ENCODE measurements around the gene MEX3B.
"Not testable (repeated sequence)": the region's sequence is repeated elsewhere in the genome, so short reads cannot be mapped to it uniquely, and the experiment has no call there.

Gene MEX3B

DNA sequence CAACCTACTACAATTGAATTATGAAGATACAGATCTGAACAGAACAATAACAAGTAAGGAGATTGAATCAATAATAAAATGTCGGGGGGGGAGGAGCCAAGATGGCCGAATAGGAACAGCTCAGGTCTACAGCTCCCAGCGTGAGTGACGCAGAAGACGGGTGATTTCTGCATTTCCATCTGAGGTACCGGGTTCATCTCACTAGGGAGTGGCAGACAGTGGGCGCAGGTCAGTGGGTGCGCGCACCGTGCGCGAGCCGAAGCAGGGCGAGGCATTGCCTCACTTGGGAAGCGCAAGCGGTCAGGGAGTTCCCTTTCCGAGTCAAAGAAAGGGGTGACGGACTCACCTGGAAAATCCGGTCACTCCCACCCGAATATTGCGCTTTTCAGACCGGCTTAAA, 50.7 kb downstream of the MEX3B start:
- not testable (repeated sequence) for DNase-seq

DNA sequence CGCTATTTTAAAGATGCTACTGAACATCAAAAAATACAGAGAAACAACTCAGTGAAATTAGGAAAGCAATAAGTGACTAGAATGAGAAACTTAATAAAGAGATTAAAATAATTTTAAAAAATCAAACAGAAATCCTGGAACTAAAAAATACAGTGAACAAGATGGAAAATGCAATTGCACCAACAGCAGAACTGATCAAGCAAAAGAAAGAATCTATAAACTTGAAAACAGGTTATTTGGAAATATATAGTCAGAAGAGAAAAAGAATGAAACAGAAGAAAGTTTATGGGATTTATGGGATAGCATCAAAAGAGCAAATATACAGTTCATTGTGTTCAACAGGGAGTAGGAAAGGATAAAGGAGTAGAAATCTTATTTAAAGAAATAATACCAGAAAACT, 53.3 kb downstream of the MEX3B start:
- DNase-seq = no peak

Measured in Kasumi-1 (cell line).